T-helper 1 cell treated with Interleukin-12 subunit alpha and Interleukin-12 subunit beta and Interleukin-4 antibody, amounts not matched to agents 30 ng/mL and 1 ng/mL, for 36 hours (primary cell): ENCODE data around the gene COQ9. TPM values are rescaled to one million over a fixed set of nuclear protein-coding genes. Genes with fewer than 3 reads are reported as not detected.

Experiments
- intact Hi-C: fragments of 100-400 bp; cut with micrococcal nuclease; formaldehyde crosslinking; loops from one replicate; pipeline ENCODE4 v1.15.1; 2024
- total RNA-seq: library from RNA; stranded (reverse); gene quantifications from 2 replicates; pipeline ENCODE4 v1.2.3, GENCODE V29; 2022

COQ9 gene
- total RNA-seq, 1 donor from 2014 or later, result 39.1 TPM

- intact Hi-C loops, result no loop called here
Observed at GRCh38 chr16:57509231-57509923, 62.1 kb downstream of the COQ9 start.

GRCh38 chr16:57510016-57510871, 63.0 kb downstream of the COQ9 start:
- intact Hi-C loops, result no loop called here

Other genes starting within 250 kb of the COQ9 start
- 40.7 and 41.5 TPM in 2 replicates for gene ARL2BP, start 202.2 kb upstream of the COQ9 start, total RNA-seq
- gene PLLP, start 162.8 kb upstream of the COQ9 start, total RNA-seq, result 0.34 TPM in 2 replicates
- gene CCL22, start 88.7 kb upstream of the COQ9 start, total RNA-seq, result 0.63 and 0.71 TPM in 2 replicates
- not detected in 2 replicates for gene CX3CL1, start 75.0 kb upstream of the COQ9 start, total RNA-seq
- 0.56 and 0.98 TPM in 2 replicates for gene CCL17, start 42.7 kb upstream of the COQ9 start, total RNA-seq
- 67.4 and 70.8 TPM in 2 replicates for gene CIAPIN1, start 94 bp upstream of the COQ9 start, total RNA-seq
- 73.2 and 74.5 TPM in 2 replicates for gene POLR2C, start 15.2 kb downstream of the COQ9 start, total RNA-seq
- 2.6 and 3.6 TPM in 2 replicates for gene DOK4, start 39.0 kb downstream of the COQ9 start, total RNA-seq
- gene CCDC102A, start 89.1 kb downstream of the COQ9 start, total RNA-seq, result 11.2 and 11.9 TPM in 2 replicates
- 13.8 and 15.5 TPM in 2 replicates for gene ADGRG5, start 95.2 kb downstream of the COQ9 start, total RNA-seq
- gene ADGRG1, start 181.2 kb downstream of the COQ9 start, total RNA-seq, result 3.9 and 4.5 TPM in 2 replicates
- gene ADGRG3, start 220.8 kb downstream of the COQ9 start, total RNA-seq, result not detected in 2 replicates
- not detected in 2 replicates for gene DRC7, start 247.3 kb downstream of the COQ9 start, total RNA-seq